HG03039 (cell line): Measurements from ENCODE around the gene TIMMDC1.
A peak's percentile ranks its signal among the peaks of the same experiment; 100 is the strongest.
"Not testable (repeated sequence)": the region's sequence is repeated elsewhere in the genome, so short reads cannot be mapped to it uniquely, and the experiment has no call there.

Source experiments
- ATAC-seq: cut with Tn5 transposase; IDR thresholded peaks from one replicate; pipeline ENCODE4 v1.9.1; 2021; ENCODE audit warnings: mild to moderate bottlenecking, moderate library complexity; ENCODE audit not compliant: unreplicated experiment

The TIMMDC1 gene

GRCh38 chr3:119553823-119554415, 55.6 kb downstream of the TIMMDC1 start:
- no peak for ATAC-seq

- no peak for ATAC-seq
Measured at GRCh38 chr3:119555309-119555735, 57.0 kb downstream of the TIMMDC1 start.

- no peak for ATAC-seq
Measured at GRCh38 chr3:119555929-119556328, 57.6 kb downstream of the TIMMDC1 start.

- no peak for ATAC-seq
Measured at GRCh38 chr3:119557192-119557876, 59.0 kb downstream of the TIMMDC1 start.

GRCh38 chr3:119557877-119558269, 59.5 kb downstream of the TIMMDC1 start:
- no peak for ATAC-seq

GRCh38 chr3:119558626-119559317, 60.4 kb downstream of the TIMMDC1 start:
- no peak for ATAC-seq

- ATAC-seq: peak; percentile 46
Measured at GRCh38 chr3:119559441-119559963, 61.2 kb downstream of the TIMMDC1 start, which contains the start of gene CD80. Gene CD80, minus strand, starts transcription at chr3:119559614. Its CDS starts 1,886 bp downstream, at chr3:119557728.

- no peak for ATAC-seq
Measured at GRCh38 chr3:119560160-119560559, 61.8 kb downstream of the TIMMDC1 start.

- peak; percentile 68 for ATAC-seq
Measured at GRCh38 chr3:119562307-119562961, 64.1 kb downstream of the TIMMDC1 start.

GRCh38 chr3:119563334-119563733, 65.0 kb downstream of the TIMMDC1 start:
- ATAC-seq: not testable (repeated sequence)

- no peak for ATAC-seq
Measured at GRCh38 chr3:119569156-119569555, 70.8 kb downstream of the TIMMDC1 start.

- no peak for ATAC-seq
Measured at GRCh38 chr3:119570229-119570628, 71.9 kb downstream of the TIMMDC1 start.

GRCh38 chr3:119571230-119571629, 72.9 kb downstream of the TIMMDC1 start:
- no peak for ATAC-seq

- ATAC-seq: no peak
Measured at GRCh38 chr3:119571688-119572087, 73.3 kb downstream of the TIMMDC1 start.
